HG03103 (cell line): Measurements from ENCODE around the gene SMIM38.

Experiments
- ATAC-seq: cut with Tn5 transposase; IDR thresholded peaks from one replicate; pipeline ENCODE4 v1.9.1; 2021; ENCODE audit warnings: low read depth; ENCODE audit not compliant: unreplicated experiment

The SMIM38 gene

GRCh38 chr11:69173925-69174581 lies 18.3 kb downstream of the SMIM38 start:
- no peak for ATAC-seq

GRCh38 chr11:69174841-69175240 lies 19.1 kb downstream of the SMIM38 start:
- no peak for ATAC-seq

- no peak for ATAC-seq
Observed at GRCh38 chr11:69178819-69179482, 23.2 kb downstream of the SMIM38 start.

- ATAC-seq, result no peak
Observed at GRCh38 chr11:69180226-69180625, 24.5 kb downstream of the SMIM38 start.

GRCh38 chr11:69180726-69181125 lies 25.0 kb downstream of the SMIM38 start:
- ATAC-seq, result no peak

GRCh38 chr11:69183613-69184012 lies 27.9 kb downstream of the SMIM38 start:
- no peak for ATAC-seq

GRCh38 chr11:69186316-69187260 lies 30.9 kb downstream of the SMIM38 start:
- ATAC-seq, result no peak

- ATAC-seq, result no peak
Observed at GRCh38 chr11:69187540-69188065, 31.9 kb downstream of the SMIM38 start.

- no peak for ATAC-seq
Observed at GRCh38 chr11:69189059-69189458, 33.3 kb downstream of the SMIM38 start.

- ATAC-seq, result no peak
Observed at GRCh38 chr11:69190796-69191536, 35.2 kb downstream of the SMIM38 start.

- ATAC-seq, result no peak
Observed at GRCh38 chr11:69192301-69192721, 36.6 kb downstream of the SMIM38 start.

- no peak for ATAC-seq
Observed at GRCh38 chr11:69193151-69193550, 37.4 kb downstream of the SMIM38 start.

- no peak for ATAC-seq
Observed at GRCh38 chr11:69193629-69194028, 37.9 kb downstream of the SMIM38 start.

GRCh38 chr11:69194396-69194795 lies 38.7 kb downstream of the SMIM38 start:
- no peak for ATAC-seq

GRCh38 chr11:69194956-69195355 lies 39.2 kb downstream of the SMIM38 start:
- ATAC-seq, result no peak

- no peak for ATAC-seq
Observed at GRCh38 chr11:69195824-69196782, 40.4 kb downstream of the SMIM38 start.

GRCh38 chr11:69196783-69197169 lies 41.0 kb downstream of the SMIM38 start:
- no peak for ATAC-seq

GRCh38 chr11:69198891-69199582 lies 43.3 kb downstream of the SMIM38 start:
- no peak for ATAC-seq
